Neutrophil (primary cell): ENCODE measurements around the gene RHOA.

Experiments used
- H3K27ac ChIP-seq: fragments of 200-600 bp; sonication (generic); 2 replicates; pipeline ENCODE4 v1.5.1; 2016; ENCODE audit warnings: mild to moderate bottlenecking, moderate library complexity
- H3K27me3 ChIP-seq: fragments of 200-600 bp; sonication (generic); 2 replicates; pipeline ENCODE4 v1.6.0; 2016; ENCODE audit warnings: mild to moderate bottlenecking
- H3K36me3 ChIP-seq: fragments of 200-600 bp; sonication (generic); 2 replicates; pipeline ENCODE4 v1.5.1; 2017
- H3K4me1 ChIP-seq, 2 experiments: fragments of 200-600 bp in 1 of 2; sonication (generic) in 1 of 2; 1 replicate in 1 of 2; 2 replicates in 1 of 2; pipeline versions ENCODE4 v1.5.1 to v1.6.1; 2013 to 2016; ENCODE audit warnings: low read depth in 1 of 2, low read length in 1 of 2, mild to moderate bottlenecking in 1 of 2, moderate library complexity in 1 of 2; ENCODE audit not compliant: control insufficient read depth in 1 of 2, insufficient read depth in 1 of 2
- H3K4me3 ChIP-seq, 2 experiments: fragments of 200-600 bp in 1 of 2; sonication (generic) in 1 of 2; 1 replicate in 1 of 2; 2 replicates in 1 of 2; pipeline ENCODE4 v1.5.1; 2013 to 2016; ENCODE audit warnings: low read depth in 1 of 2, low read length in 1 of 2, mild to moderate bottlenecking in 1 of 2, moderate library complexity in 1 of 2
- H3K9me3 ChIP-seq: fragments of 200-600 bp; sonication (generic); 2 replicates; pipeline ENCODE4 v1.5.1; 2016
- TF ChIP-seq, protein P1 (sequence below): fragments of 200-600 bp; sonication (generic); IDR thresholded peaks from 2 replicates; pipeline ENCODE4 v1.5.1; 2016; ENCODE audit warnings: antibody characterized with exemption

The RHOA gene

GRCh38 chr3:49454458-49454857 lies 42.7 kb upstream of the RHOA start:
- H3K27me3 ChIP-seq: no peaks in the 10 kb centered on the region
- TF ChIP-seq, protein P1, sequence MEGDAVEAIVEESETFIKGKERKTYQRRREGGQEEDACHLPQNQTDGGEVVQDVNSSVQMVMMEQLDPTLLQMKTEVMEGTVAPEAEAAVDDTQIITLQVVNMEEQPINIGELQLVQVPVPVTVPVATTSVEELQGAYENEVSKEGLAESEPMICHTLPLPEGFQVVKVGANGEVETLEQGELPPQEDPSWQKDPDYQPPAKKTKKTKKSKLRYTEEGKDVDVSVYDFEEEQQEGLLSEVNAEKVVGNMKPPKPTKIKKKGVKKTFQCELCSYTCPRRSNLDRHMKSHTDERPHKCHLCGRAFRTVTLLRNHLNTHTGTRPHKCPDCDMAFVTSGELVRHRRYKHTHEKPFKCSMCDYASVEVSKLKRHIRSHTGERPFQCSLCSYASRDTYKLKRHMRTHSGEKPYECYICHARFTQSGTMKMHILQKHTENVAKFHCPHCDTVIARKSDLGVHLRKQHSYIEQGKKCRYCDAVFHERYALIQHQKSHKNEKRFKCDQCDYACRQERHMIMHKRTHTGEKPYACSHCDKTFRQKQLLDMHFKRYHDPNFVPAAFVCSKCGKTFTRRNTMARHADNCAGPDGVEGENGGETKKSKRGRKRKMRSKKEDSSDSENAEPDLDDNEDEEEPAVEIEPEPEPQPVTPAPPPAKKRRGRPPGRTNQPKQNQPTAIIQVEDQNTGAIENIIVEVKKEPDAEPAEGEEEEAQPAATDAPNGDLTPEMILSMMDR: no peak
- no peak overlapping the region for H3K27ac ChIP-seq
- H3K4me1 ChIP-seq: no peaks in the 10 kb centered on the region
- no peaks in the 10 kb centered on the region for H3K9me3 ChIP-seq
- H3K36me3 ChIP-seq: no peaks in the 10 kb centered on the region
- H3K4me3 ChIP-seq: no peak overlapping the region

GRCh38 chr3:49453621-49454020 lies 41.8 kb upstream of the RHOA start:
- no peaks in the 10 kb centered on the region for H3K9me3 ChIP-seq
- H3K4me1 ChIP-seq: peaks cover 6% of the 10 kb centered on the region in 2 experiments
- TF ChIP-seq, protein P1: no peak
- no peaks in the 10 kb centered on the region for H3K27me3 ChIP-seq
- no peak overlapping the region for H3K27ac ChIP-seq
- H3K4me3 ChIP-seq: no peak overlapping the region
- H3K36me3 ChIP-seq: no peaks in the 10 kb centered on the region

DNA sequence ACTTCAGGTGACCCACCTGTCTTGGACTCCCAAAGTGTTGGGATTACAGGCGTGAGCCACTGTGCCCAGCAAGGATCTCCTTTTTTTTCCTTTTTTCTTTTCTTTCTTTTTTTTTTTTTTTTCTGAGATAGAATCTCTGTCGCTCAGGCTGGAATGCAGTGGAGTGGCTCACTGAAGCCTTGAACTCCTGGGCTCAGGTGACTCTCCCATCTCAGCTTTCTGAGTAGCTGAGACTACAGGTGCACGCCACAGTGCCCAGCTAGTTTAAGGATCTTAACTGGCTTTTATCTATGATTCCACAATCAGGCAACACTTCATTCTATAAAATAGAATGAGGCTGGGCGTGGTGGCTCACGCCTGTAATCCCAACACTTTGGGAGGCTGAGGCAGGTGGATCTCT lies 33.6 kb upstream of the RHOA start:
- Histone ChIP-seq H3K27me3 (no peaks in the 10 kb centered on the region), H3K4me3 (peak overlapping the region in 1 of 2 experiments; percentile 40), H3K36me3 (no peaks in the 10 kb centered on the region), H3K4me1 (peaks cover 40 to 48% of the 10 kb centered on the region in 2 experiments), H3K27ac (peak overlapping the region; percentile 84), H3K9me3 (no peaks in the 10 kb centered on the region)
- TF ChIP-seq, protein P1: no peak

GRCh38 chr3:49434731-49435130 lies 23.0 kb upstream of the RHOA start:
- no peaks in the 10 kb centered on the region for H3K36me3 ChIP-seq
- TF ChIP-seq, protein P1: no peak
- no peak overlapping the region for H3K27ac ChIP-seq
- H3K27me3 ChIP-seq: no peaks in the 10 kb centered on the region
- no peaks in the 10 kb centered on the region for H3K9me3 ChIP-seq
- H3K4me1 ChIP-seq: peaks cover 0 to under 1% of the 10 kb centered on the region in 2 experiments
- H3K4me3 ChIP-seq: no peak overlapping the region

DNA sequence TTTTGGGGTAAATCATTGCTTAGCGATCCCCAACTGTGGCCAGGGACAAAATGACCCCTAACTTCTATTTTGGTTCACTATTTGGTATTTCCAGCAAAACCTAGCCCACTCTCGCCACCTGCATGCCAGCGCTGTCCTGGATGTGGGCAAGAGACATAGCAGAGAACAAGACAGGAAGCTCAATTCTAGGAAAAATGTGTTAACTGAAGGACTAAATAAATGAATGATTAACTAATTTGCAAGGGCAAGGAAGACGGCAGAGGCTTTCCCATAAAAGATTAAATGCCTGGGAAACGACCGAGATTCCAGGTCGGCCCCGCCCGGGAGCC lies 16.9 kb upstream of the RHOA start:
- Histone ChIP-seq H3K4me1 (peaks cover 5 to 17% of the 10 kb centered on the region in 2 experiments), H3K27me3 (no peaks in the 10 kb centered on the region), H3K27ac (peak overlapping the region; percentile 88), H3K36me3 (no peaks in the 10 kb centered on the region), H3K4me3 (peak overlapping the region; percentile 80 to 89), H3K9me3 (no peaks in the 10 kb centered on the region)
- TF ChIP-seq, protein P1: no peak

DNA sequence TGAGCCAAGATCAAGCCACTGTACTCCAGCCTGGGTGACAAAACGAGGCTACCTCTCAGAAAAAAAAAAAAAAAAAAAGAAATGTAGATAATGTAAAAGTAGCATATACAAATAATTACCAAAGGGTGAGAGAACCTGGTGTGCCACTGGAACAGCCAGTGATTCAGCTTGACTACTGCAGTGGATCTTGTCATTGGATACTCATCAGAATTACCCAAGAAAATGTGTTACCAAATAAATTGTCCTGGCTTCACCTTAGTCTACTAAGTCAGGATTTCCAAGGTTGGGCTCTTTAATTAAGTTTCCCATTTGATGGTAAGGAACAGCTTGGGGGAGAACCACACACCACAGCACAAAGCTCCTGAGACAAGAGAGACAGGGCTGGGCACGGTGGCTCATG lies 15.8 kb upstream of the RHOA start:
- H3K27ac ChIP-seq: no peak overlapping the region
- TF ChIP-seq, protein P1: no peak
- H3K4me1 ChIP-seq: peaks cover 8 to 20% of the 10 kb centered on the region in 2 experiments
- H3K36me3 ChIP-seq: no peaks in the 10 kb centered on the region
- H3K27me3 ChIP-seq: no peaks in the 10 kb centered on the region
- H3K4me3 ChIP-seq: no peak overlapping the region
- no peaks in the 10 kb centered on the region for H3K9me3 ChIP-seq
